Putamen (tissue), 1 donor: Measurements from ENCODE around the gene SWAP70.
"Not testable (repeated sequence)": the region's sequence is repeated elsewhere in the genome, so short reads cannot be mapped to it uniquely, and the experiment has no call there.

Experiments used
- DNase-seq: peaks from one replicate; pipeline ENCODE4 v3.0.0-alpha.2; 2016; ENCODE audit warnings: low spot score

SWAP70 gene

GRCh38 chr11:9663699-9664275, at the start of gene SWAP70:
Gene SWAP70 (plus strand): TSS chr11:9664077. CDS start chr11:9664180, 103 bp downstream.
- DNase-seq = peak; percentile 66

GRCh38 chr11:9615031-9615451, 48.8 kb upstream of the SWAP70 start:
- DNase-seq = no peak

DNA sequence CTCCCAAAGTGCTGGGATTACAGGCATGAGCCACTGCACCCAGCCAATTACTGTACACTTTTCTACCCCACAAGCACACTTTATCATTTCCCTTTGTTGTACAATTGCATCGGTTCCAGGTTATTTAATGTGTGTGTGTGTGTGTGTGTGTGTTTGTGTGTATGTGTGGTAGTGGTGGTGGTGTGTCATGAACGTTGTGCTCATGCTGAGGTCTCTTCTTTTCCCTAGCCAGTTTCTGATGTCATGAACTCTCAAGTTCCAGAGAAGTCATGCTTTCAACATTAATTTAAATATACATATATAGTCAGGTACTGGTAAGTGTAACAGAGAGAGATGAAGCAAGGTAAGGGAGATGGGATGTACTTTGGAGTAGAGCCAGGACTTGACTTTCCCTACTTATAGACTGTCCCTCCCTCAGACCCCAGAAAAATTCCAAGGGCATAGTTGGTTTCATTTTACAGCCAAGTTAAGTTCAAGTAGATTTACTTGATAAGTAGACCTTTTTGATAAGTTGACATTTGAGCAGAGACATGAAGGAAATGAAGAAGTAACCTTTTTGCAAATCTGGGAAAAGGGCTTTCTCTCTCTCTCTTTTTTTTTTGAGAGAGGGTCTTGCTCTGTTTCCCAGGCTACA, 47.7 kb upstream of the SWAP70 start:
- no peak for DNase-seq

GRCh38 chr11:9616858-9617257, 47.0 kb upstream of the SWAP70 start:
- DNase-seq = no peak

DNA sequence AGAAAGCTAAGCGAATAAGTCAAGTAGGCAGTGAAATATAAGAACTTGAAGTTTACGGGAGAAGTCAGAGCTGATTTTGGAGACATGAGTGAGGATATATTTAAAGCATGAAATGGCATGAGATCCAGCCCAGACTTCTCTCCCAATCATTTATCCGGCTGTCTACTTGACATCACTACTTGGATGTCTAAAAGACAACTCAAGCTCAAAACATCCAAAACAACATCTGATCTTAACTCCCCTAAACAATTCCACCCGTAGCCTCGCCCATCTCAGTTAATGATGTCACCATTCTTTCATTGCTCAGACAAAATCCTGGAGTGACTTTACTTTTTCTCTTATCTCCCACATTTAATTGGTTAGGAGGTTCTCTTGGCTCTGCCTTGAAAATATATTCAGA, 45.9 kb upstream of the SWAP70 start:
- DNase-seq = no peak

GRCh38 chr11:9619004-9619403, 44.9 kb upstream of the SWAP70 start:
- DNase-seq = no peak

DNA sequence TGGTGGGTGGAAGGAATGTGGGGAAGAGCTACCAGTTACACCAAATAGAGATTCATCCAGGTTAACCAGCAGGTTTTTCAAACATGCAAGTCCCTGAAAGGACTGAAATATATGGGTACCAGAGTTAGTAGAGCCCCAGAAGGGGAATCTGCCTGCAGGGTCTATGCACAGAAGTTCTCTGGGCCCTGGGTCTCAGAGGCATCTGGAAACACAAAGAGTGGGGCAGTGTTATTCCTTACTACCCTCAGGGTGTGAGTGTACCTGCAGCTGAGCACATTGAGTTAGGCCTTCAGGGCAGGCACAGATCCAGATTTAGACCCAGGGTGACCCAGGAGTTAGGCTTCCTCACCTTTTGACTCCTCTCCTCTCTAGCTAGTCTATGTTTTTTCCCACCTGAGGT, 43.9 kb upstream of the SWAP70 start:
- DNase-seq = no peak

DNA sequence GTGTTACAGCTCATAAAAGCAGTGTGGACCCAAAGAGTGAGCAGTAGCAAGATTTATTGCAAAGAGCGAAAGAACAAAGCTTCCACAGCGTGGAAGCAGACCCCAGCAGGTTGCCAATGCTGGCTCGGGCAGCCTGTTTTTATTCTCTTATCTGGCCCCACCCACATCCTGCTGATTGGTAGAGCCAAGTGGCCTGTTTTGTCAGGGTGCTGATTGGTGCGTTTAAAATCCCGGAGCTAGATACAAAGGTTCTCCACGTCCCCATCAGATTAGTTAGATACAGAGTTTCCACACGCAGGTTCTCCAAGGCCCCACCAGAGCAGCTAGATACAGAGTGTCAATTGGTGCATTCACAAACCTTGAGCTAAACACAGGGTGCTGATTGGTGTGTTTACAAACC, 41.5 kb upstream of the SWAP70 start:
- not testable (repeated sequence) for DNase-seq

GRCh38 chr11:9623053-9623452, 40.8 kb upstream of the SWAP70 start:
- DNase-seq = not testable (repeated sequence)

- DNase-seq = no peak
Observed at GRCh38 chr11:9624448-9624847, 39.4 kb upstream of the SWAP70 start.

DNA sequence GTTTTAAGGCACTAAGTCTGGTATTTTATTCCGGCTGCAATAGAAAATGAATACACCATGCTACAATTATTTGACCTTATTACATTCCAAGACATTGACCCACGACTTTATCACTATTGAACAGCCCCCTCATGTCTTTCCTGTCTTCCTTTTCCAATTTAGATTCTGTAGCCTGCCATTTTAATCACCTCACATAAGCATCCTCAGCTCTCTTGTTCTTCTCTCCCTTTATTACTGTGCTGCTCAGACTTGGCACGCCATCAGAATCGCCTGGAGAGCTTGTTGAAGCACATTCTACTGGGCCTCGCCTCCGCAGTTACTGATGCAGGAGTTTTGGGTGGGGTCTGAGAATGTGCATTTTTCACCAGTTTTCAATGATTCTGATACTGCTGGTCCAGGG, 38.7 kb upstream of the SWAP70 start:
- DNase-seq = no peak

DNA sequence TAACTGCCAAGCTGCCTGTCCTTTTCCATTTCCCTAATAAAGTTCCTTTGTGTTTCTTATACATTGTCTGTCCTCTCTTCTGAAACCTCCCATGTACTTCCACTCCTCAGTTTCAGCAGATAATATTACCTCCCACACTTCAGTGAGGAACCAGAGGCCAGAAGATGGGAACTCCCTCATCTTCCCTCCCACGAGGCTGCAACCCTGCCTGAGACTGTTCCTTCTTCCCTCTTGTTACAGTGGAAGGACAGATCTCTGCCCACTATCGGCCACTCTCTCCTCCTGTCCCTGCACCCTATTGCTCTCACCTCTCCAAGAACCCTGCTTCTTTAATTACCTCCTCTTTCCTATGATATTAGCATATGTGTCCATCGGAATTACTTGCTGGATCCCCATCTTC, 38.1 kb upstream of the SWAP70 start:
- DNase-seq = no peak

- DNase-seq = no peak
Observed at GRCh38 chr11:9626496-9627394, 37.1 kb upstream of the SWAP70 start.

DNA sequence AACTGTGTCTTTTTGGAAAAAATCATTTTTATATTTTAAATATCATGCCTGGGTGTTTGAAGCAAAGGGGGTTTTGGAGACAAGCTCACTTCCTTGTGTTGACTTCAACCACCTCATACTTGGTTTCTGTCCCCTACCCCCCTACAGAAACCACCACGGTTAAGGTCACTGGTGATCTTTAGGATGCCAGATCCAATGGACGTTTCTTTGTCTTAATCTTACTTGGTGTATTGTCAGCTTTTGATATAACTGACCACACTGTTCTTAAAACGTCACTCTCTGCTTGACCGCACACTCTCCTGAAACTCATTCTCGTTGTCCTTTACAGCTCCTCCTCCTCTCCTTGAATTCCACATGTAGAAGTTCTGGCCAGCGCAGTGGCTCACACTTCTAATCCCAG, 34.8 kb upstream of the SWAP70 start:
- DNase-seq = no peak

DNA sequence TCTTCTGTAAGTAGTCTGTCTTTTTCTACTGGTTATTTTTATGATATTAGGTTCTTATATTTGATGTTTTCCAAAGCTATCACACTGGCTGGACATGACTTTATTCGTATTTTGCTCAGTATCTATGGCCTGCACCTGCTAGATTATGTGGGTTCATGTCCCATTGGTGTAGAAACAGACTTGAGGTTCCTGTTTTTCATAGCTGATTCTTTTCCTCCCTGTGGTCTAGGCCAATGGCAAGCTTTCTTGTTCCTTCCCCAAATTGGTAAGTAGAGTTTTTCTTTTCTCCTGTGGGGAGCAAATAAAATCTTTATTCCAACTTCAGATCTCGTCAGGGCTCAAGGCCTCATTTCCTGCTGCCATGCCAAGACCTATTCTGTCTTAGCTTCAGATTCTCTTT, 30.2 kb upstream of the SWAP70 start:
- DNase-seq = no peak

DNA sequence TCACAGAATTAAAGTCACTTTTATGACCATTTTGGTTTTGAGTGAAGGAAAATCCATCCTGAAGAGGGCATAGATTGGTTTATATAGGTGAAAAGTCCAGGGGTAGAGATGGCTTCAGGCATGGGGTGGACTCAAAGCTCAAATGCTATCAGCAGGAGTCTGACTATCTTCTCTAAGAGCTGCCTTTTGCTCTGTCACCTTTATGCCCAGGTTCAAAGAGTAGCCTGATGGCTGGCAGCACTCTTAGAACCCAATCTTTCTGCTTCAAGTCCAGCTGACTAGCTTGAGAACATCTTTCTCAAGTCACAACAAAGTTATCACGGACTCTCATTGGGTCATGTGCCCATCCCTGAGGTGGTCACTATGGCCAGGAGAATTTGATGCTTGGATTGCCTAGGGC, 27.2 kb upstream of the SWAP70 start:
- DNase-seq = no peak

GRCh38 chr11:9639099-9639498, 24.8 kb upstream of the SWAP70 start:
- no peak for DNase-seq

DNA sequence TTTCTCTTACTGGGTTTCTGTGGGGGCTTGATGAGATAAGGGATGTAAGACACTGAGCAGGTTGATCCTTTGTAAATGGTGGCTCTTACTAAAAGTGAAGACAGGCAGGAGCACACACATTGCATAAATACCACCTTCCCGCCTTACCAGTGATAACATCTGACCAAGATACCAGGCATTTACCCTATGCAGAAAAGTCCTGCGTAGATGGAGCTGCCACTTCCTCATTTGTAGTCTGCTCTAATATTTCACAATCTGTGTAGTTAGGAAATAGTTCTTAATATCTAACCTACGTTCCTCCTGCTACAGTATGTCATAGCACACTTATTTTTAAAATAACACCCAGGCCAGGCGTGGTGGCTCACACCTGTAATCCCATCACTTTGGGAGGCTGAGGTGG, 23.9 kb upstream of the SWAP70 start:
- DNase-seq = no peak

GRCh38 chr11:9642894-9643293, 21.0 kb upstream of the SWAP70 start:
- DNase-seq = no peak

DNA sequence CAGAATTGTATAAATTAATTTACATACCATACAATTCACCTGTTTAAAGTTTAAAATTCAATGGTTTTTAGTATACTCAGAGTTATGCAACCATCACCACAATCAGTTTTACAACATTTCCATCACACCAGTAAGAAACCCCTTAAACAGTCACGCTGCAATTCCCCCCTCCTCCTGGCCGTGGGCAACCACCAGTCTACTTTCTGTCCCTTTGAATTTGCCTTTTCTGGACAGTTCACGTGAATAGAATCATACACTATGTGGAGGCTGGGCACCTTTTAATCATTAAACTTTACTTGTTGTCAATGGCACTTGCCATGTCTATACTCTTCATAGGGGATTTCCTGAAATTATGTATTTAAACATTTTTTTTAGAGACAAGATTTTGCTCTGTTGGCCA, 20.1 kb upstream of the SWAP70 start:
- no peak for DNase-seq

- DNase-seq = no peak
Observed at GRCh38 chr11:9645881-9646280, 18.0 kb upstream of the SWAP70 start.

DNA sequence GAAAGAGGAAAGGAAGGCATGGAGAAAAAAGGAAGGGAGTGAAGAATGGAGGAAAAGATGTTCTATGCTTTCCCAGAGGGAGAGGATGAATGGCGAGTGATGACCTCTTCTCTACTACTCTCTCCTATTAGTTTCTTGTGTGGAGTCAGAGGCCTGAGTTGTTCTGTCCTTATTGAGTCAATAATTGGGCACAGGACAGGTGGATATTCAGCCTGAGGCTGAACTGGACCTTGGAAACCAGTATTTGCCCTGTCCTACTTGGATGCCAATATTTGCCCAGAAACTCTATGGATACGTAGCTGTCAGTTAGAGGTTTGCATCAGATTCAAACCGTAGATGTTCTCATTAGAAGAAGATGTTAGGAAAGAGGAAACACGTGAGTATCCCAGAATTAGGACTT, 17.6 kb upstream of the SWAP70 start:
- DNase-seq = no peak

DNA sequence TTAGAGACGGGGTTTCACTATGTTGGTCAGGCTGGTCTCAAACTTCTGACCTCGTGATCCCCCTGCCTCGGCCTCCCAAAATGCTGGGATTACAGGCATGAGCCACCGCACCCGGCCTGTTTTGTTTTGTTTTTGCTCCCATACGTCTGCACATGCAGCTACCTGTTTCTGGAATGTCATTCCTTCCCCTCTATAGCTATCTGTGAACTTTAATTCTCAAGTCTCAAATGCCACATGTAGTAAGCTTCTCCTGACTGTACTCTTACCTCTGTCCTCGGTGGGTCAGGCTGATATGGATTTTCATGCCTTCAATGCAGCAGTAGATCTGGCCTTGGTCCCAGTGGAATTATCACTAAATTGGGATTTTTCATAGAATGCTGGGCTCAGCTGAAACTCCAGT, 12.4 kb upstream of the SWAP70 start:
- no peak for DNase-seq
